K562 (cell line): ENCODE results near the gene SDHAF3. TPM values are rescaled to one million over a fixed set of nuclear protein-coding genes. Genes with fewer than 3 reads are reported as not detected.

Experiments used
- CBX1 ChIP-seq: sonication (generic); IDR thresholded peaks from 2 replicates; pipeline ENCODE4 v1.6.1; 2016; ENCODE audit warnings: antibody characterized with exemption, low read depth, mild to moderate bottlenecking
- DACH1 ChIP-seq: fragments of 450-650 bp; IDR thresholded peaks from 2 replicates; pipeline ENCODE4 v1.6.1; 2018; ENCODE audit not compliant: partially characterized antibody
- PRPF4 ChIP-seq: fragments of 200-400 bp; formaldehyde crosslinking; IDR thresholded peaks from one replicate; pipeline ENCODE4 v1.6.1; 2017; ENCODE audit warnings: low read length, low read depth, mild to moderate bottlenecking; ENCODE audit not compliant: insufficient read depth, poor library complexity, severe bottlenecking
- XRCC4 ChIP-seq: IDR thresholded peaks from one replicate; pipeline ENCODE4 v1.6.1; 2011; ENCODE audit not compliant: insufficient read depth, insufficient read length; ENCODE audit errors: extremely low read depth
- ZC3H11A ChIP-seq: IDR thresholded peaks from 2 replicates; pipeline ENCODE4 v1.6.1; 2012; ENCODE audit warnings: low read depth, low read length, improper control_type of control experiment
- ZNF212 ChIP-seq: fragments of 450-650 bp; formaldehyde crosslinking; IDR thresholded peaks from 2 replicates; pipeline ENCODE4 v1.4.0; 2020; ENCODE audit warnings: mild to moderate bottlenecking
- polyA plus RNA-seq, 8 experiments: library from polyadenylated mRNA; depleted of rRNA in 4 of 8; stranded (reverse) in 5 of 8; unstranded in 3 of 8; fragments of >200 nt; fragmentation: Nextera tagmentation in 2 of 8; fragmentation: Illumina TruSeq in 1 of 8; extraction: Ambion mirVana in 2 of 8; extraction: Trizol in 1 of 8; gene quantifications; 2 replicates each; pipeline versions ENCODE4 v1.2.1 to v1.2.3, GENCODE V29; 2011 to 2014; ENCODE audit warnings: inconsistent platforms in 1 of 8, missing spikeins in 1 of 8
- total RNA-seq, 7 experiments: library from RNA; depleted of rRNA in 6 of 7; stranded (reverse); fragments of >200 nt in 6 of 7; fragmentation: Illumina TruSeq in 2 of 7; extraction: Trizol in 2 of 7; gene quantifications; 2 replicates each; pipeline versions ENCODE4 v1.2.1 to v1.2.3, GENCODE V29; 2011 to 2021; ENCODE audit warnings: low replicate concordance in 1 of 7
- TF ChIP-seq, protein P1 (sequence below): fragments of 200-800 bp; sonication (Bioruptor generic); IDR thresholded peaks from 2 replicates; pipeline ENCODE4 v1.6.1; 2016; ENCODE audit warnings: missing genetic modification characterization, missing compliant biosample characterization
- TF ChIP-seq, protein P2 (sequence below): IDR thresholded peaks from 2 replicates; pipeline ENCODE4 v1.6.1; 2014; ENCODE audit warnings: antibody characterized with exemption
- TF ChIP-seq, protein P3 (sequence below): fragments of 250-450 bp; sonication (Bioruptor Pico); IDR thresholded peaks from 2 replicates; pipeline ENCODE4 v1.8.0; 2022; ENCODE audit warnings: inconsistent platforms
- TF ChIP-seq, protein P4 (sequence below): sonication (generic); formaldehyde crosslinking; IDR thresholded peaks from 2 replicates; pipeline ENCODE4 v1.8.0; 2023; ENCODE audit warnings: missing genetic modification reagents, mild to moderate bottlenecking, borderline replicate concordance
- TF ChIP-seq, protein P5 (sequence below): fragments of 450-650 bp; IDR thresholded peaks from 2 replicates; pipeline ENCODE4 v1.6.1; 2016; ENCODE audit warnings: missing biosample characterization, missing genetic modification characterization

SDHAF3 gene
- total and polyA plus RNA-seq, 9 of the 15 experiments (the other 6 are each of a cell fraction or from before 2014, with no cell fraction given): 51.5 to 403 (median 145) TPM

DNA sequence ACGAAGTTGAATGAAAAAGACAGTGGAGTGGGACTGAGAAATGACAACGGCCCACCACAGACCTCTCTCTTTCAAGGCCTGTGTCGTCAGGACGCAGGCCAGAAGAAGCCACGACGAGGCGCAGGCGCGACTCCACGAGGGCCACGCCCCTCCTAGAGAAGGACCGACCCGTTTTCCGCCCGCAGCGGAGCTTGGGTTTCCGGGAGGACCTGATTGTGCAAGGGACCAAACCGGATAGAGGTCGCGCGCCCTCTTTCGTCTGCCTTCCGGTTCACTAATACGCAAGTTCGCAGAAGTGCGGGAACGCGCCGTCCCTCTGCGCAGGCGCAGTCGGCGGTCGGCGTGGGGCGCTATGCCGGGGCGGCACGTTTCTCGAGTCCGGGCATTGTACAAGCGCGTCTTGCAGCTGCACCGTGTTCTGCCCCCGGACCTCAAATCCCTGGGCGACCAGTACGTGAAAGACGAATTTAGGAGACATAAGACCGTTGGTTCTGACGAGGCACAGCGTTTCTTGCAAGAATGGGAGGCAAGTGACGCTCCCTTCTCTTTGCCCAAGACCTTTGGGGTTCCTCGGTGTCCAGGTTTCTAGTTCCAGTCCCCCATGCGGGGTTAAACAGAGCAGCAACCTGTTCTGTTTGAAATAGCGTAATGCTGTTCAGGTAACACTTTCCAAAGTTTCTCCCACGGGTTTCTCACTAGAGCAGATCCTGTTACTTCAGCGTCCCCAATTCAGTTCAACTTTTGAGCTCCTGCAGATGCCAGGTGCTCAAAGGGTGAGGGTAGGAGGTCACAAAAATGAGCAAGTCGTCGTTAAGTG lies at the start of gene SDHAF3 (continued):
- TF ChIP-seq, protein P1, sequence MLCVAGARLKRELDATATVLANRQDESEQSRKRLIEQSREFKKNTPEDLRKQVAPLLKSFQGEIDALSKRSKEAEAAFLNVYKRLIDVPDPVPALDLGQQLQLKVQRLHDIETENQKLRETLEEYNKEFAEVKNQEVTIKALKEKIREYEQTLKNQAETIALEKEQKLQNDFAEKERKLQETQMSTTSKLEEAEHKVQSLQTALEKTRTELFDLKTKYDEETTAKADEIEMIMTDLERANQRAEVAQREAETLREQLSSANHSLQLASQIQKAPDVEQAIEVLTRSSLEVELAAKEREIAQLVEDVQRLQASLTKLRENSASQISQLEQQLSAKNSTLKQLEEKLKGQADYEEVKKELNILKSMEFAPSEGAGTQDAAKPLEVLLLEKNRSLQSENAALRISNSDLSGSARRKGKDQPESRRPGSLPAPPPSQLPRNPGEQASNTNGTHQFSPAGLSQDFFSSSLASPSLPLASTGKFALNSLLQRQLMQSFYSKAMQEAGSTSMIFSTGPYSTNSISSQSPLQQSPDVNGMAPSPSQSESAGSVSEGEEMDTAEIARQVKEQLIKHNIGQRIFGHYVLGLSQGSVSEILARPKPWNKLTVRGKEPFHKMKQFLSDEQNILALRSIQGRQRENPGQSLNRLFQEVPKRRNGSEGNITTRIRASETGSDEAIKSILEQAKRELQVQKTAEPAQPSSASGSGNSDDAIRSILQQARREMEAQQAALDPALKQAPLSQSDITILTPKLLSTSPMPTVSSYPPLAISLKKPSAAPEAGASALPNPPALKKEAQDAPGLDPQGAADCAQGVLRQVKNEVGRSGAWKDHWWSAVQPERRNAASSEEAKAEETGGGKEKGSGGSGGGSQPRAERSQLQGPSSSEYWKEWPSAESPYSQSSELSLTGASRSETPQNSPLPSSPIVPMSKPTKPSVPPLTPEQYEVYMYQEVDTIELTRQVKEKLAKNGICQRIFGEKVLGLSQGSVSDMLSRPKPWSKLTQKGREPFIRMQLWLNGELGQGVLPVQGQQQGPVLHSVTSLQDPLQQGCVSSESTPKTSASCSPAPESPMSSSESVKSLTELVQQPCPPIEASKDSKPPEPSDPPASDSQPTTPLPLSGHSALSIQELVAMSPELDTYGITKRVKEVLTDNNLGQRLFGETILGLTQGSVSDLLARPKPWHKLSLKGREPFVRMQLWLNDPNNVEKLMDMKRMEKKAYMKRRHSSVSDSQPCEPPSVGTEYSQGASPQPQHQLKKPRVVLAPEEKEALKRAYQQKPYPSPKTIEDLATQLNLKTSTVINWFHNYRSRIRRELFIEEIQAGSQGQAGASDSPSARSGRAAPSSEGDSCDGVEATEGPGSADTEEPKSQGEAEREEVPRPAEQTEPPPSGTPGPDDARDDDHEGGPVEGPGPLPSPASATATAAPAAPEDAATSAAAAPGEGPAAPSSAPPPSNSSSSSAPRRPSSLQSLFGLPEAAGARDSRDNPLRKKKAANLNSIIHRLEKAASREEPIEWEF (CRISPR knock-in tag): no peak
- TF ChIP-seq, protein P2, sequence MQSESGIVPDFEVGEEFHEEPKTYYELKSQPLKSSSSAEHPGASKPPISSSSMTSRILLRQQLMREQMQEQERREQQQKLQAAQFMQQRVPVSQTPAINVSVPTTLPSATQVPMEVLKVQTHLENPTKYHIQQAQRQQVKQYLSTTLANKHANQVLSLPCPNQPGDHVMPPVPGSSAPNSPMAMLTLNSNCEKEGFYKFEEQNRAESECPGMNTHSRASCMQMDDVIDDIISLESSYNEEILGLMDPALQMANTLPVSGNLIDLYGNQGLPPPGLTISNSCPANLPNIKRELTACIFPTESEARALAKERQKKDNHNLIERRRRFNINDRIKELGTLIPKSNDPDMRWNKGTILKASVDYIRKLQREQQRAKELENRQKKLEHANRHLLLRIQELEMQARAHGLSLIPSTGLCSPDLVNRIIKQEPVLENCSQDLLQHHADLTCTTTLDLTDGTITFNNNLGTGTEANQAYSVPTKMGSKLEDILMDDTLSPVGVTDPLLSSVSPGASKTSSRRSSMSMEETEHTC: no peak
- TF ChIP-seq CBX1: peak; percentile 95
- peak; percentile 54 for TF ChIP-seq DACH1
- TF ChIP-seq, protein P3, sequence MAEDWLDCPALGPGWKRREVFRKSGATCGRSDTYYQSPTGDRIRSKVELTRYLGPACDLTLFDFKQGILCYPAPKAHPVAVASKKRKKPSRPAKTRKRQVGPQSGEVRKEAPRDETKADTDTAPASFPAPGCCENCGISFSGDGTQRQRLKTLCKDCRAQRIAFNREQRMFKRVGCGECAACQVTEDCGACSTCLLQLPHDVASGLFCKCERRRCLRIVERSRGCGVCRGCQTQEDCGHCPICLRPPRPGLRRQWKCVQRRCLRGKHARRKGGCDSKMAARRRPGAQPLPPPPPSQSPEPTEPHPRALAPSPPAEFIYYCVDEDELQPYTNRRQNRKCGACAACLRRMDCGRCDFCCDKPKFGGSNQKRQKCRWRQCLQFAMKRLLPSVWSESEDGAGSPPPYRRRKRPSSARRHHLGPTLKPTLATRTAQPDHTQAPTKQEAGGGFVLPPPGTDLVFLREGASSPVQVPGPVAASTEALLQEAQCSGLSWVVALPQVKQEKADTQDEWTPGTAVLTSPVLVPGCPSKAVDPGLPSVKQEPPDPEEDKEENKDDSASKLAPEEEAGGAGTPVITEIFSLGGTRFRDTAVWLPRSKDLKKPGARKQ: no peak
- no peak for TF ChIP-seq ZNF212
- TF ChIP-seq, protein P4, sequence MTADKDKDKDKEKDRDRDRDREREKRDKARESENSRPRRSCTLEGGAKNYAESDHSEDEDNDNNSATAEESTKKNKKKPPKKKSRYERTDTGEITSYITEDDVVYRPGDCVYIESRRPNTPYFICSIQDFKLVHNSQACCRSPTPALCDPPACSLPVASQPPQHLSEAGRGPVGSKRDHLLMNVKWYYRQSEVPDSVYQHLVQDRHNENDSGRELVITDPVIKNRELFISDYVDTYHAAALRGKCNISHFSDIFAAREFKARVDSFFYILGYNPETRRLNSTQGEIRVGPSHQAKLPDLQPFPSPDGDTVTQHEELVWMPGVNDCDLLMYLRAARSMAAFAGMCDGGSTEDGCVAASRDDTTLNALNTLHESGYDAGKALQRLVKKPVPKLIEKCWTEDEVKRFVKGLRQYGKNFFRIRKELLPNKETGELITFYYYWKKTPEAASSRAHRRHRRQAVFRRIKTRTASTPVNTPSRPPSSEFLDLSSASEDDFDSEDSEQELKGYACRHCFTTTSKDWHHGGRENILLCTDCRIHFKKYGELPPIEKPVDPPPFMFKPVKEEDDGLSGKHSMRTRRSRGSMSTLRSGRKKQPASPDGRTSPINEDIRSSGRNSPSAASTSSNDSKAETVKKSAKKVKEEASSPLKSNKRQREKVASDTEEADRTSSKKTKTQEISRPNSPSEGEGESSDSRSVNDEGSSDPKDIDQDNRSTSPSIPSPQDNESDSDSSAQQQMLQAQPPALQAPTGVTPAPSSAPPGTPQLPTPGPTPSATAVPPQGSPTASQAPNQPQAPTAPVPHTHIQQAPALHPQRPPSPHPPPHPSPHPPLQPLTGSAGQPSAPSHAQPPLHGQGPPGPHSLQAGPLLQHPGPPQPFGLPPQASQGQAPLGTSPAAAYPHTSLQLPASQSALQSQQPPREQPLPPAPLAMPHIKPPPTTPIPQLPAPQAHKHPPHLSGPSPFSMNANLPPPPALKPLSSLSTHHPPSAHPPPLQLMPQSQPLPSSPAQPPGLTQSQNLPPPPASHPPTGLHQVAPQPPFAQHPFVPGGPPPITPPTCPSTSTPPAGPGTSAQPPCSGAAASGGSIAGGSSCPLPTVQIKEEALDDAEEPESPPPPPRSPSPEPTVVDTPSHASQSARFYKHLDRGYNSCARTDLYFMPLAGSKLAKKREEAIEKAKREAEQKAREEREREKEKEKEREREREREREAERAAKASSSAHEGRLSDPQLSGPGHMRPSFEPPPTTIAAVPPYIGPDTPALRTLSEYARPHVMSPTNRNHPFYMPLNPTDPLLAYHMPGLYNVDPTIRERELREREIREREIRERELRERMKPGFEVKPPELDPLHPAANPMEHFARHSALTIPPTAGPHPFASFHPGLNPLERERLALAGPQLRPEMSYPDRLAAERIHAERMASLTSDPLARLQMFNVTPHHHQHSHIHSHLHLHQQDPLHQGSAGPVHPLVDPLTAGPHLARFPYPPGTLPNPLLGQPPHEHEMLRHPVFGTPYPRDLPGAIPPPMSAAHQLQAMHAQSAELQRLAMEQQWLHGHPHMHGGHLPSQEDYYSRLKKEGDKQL (CRISPR knock-in tag): no peak
- TF ChIP-seq ZC3H11A: peak; percentile 92
- TF ChIP-seq PRPF4: no peak
- TF ChIP-seq, protein P5, sequence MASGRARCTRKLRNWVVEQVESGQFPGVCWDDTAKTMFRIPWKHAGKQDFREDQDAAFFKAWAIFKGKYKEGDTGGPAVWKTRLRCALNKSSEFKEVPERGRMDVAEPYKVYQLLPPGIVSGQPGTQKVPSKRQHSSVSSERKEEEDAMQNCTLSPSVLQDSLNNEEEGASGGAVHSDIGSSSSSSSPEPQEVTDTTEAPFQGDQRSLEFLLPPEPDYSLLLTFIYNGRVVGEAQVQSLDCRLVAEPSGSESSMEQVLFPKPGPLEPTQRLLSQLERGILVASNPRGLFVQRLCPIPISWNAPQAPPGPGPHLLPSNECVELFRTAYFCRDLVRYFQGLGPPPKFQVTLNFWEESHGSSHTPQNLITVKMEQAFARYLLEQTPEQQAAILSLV (tag): peak; percentile 49; the same call in 1 of the 2 replicates
- no peak for TF ChIP-seq XRCC4
